Spleen (tissue), 7 donors: ENCODE data around the gene NCSTN.

ENCODE experiments used
- CTCF ChIP-seq, 11 experiments: fragments of 200-600 bp in 7 of 11; fragments of 450-650 bp in 4 of 11; sonication (generic) in 4 of 11; IDR thresholded peaks in 8 of 11; conservative IDR thresholded peaks in 3 of 11; 1 replicate in 7 of 11; 2 replicates in 4 of 11; pipeline versions ENCODE4 v1.4.0 to v1.8.0; 2016 to 2021; ENCODE audit warnings: antibody characterized with exemption in 11 of 11, inconsistent platforms in 4 of 11, mild to moderate bottlenecking in 1 of 11
- POLR2A ChIP-seq, 3 donors: fragments of 450-650 bp; IDR thresholded peaks; one replicate each; pipeline ENCODE4 v1.5.1; 2017; ENCODE audit warnings: antibody characterized with exemption in 3 of 3, mild to moderate bottlenecking in 1 of 3
- POLR2AphosphoS5 ChIP-seq, 3 donors: sonication (generic); formaldehyde crosslinking; IDR thresholded peaks; one replicate each; pipeline ENCODE4 v1.5.1; 2017; ENCODE audit warnings: antibody characterized with exemption in 3 of 3
- donor health status: DM: no; HTN: no; CAD: no; lungs with moderate emphysema.
- donor health status: DM: no; HTN: no; CAD: no.
- donor health status: DM: no; HTN: no; CAD: no.

DNA sequence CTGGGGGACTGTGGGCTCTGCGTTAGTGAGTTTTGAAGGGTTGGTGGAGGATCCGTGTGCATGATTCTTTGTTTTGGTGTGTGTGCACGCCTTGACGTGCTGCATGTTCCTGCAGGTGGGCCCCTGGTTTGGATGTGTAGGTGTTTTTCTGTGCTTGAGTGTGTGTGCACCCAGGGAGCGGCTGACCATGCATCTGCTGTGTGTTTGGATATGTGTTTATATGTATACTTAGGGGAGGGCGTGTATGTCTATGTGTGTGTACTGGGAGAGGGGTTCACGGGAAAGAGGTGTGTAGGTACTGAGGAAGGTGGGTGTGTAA lies 58.3 kb downstream of the NCSTN start:
- no peak for TF ChIP-seq CTCF (IDR thresholded peaks at IDR 0.05 in 8 of 11, conservative IDR thresholded peaks at IDR 0.05 in 3 of 11)
- no peak for TF ChIP-seq POLR2A (IDR thresholded peaks at IDR 0.05)
- no peak for TF ChIP-seq POLR2AphosphoS5 (IDR thresholded peaks at IDR 0.05)
